Keratinocyte (primary cell): ENCODE data around the gene PCP2. TPM values are rescaled to one million over a fixed set of nuclear protein-coding genes. Genes with fewer than 3 reads are reported as not detected.

Experiments used
- DNase-seq: peaks from one replicate; pipeline ENCODE4 v3.0.0-alpha.2; 2011; ENCODE audit warnings: low read depth, missing footprints, low spot score
- FAIRE-seq: peaks from 2 replicates; lab custom pipeline; 2011; peaks lifted over from hg19 to GRCh38; lab: Jason Lieb, UNC
- H2AFZ ChIP-seq: 2 replicates; pipeline ENCODE4 v1.6.0; 2012; ENCODE audit warnings: low read length, control low read depth, inconsistent platforms; ENCODE audit not compliant: control insufficient read depth
- H3K27ac ChIP-seq: 2 replicates; pipeline ENCODE4 v1.5.1; 2011; ENCODE audit warnings: low read length; ENCODE audit not compliant: control insufficient read depth, insufficient read depth
- H3K27me3 ChIP-seq: 3 replicates; pipeline ENCODE4 v1.6.0; 2011; ENCODE audit warnings: low read length; ENCODE audit not compliant: control insufficient read depth, insufficient read depth; ENCODE audit errors: extremely low read depth
- H3K36me3 ChIP-seq, 2 experiments: 2 replicates in 1 of 2; 3 replicates in 1 of 2; pipeline ENCODE4 v1.5.1; 2011; ENCODE audit warnings: low read length in 2 of 2, mild to moderate bottlenecking in 1 of 2; ENCODE audit not compliant: control insufficient read depth in 2 of 2, insufficient read depth in 2 of 2; ENCODE audit errors: extremely low read depth in 1 of 2
- H3K4me1 ChIP-seq: 3 replicates; pipeline ENCODE4 v1.5.1; 2011; ENCODE audit warnings: low read length; ENCODE audit not compliant: control insufficient read depth, insufficient read depth; ENCODE audit errors: extremely low read depth
- H3K4me2 ChIP-seq: 3 replicates; pipeline ENCODE4 v1.6.0; 2011; ENCODE audit warnings: low read depth, low read length; ENCODE audit not compliant: control insufficient read depth, insufficient read depth; ENCODE audit errors: extremely low read depth
- H3K4me3 ChIP-seq, 3 experiments: fragments of 200-600 bp in 1 of 3; sonication (generic) in 1 of 3; 2 replicates in 2 of 3; 3 replicates in 1 of 3; pipeline ENCODE4 v1.5.1; 2011 to 2016; ENCODE audit warnings: low read length in 3 of 3, mild to moderate bottlenecking in 3 of 3, control low read depth in 2 of 3, inconsistent platforms in 1 of 3, low read depth in 1 of 3, mixed read lengths in 1 of 3, mixed run types in 1 of 3, moderate library complexity in 1 of 3; ENCODE audit not compliant: control insufficient read depth in 2 of 3, insufficient read depth in 2 of 3; ENCODE audit errors: extremely low read depth in 1 of 3
- H3K79me2 ChIP-seq: 2 replicates; pipeline ENCODE4 v1.6.0; 2012; ENCODE audit warnings: low read length; ENCODE audit not compliant: control insufficient read depth, insufficient read depth
- H3K9ac ChIP-seq: 3 replicates; pipeline ENCODE4 v1.6.0; 2011; ENCODE audit warnings: low read length; ENCODE audit not compliant: control insufficient read depth, insufficient read depth; ENCODE audit errors: extremely low read depth
- H3K9me1 ChIP-seq: 3 replicates; pipeline ENCODE4 v1.6.0; 2011; ENCODE audit warnings: low read length; ENCODE audit not compliant: control insufficient read depth, insufficient read depth; ENCODE audit errors: extremely low read depth
- H3K9me3 ChIP-seq: 2 replicates; pipeline ENCODE4 v1.5.1; 2012; ENCODE audit warnings: low read depth, low read length; ENCODE audit not compliant: control insufficient read depth
- H4K20me1 ChIP-seq: 3 replicates; pipeline ENCODE4 v1.6.0; 2011; ENCODE audit warnings: low read length; ENCODE audit not compliant: control insufficient read depth, insufficient read depth; ENCODE audit errors: extremely low read depth
- CTCF ChIP-seq, 3 experiments: IDR thresholded peaks in 1 of 3; conservative IDR thresholded peaks in 1 of 3; optimal IDR thresholded peaks in 1 of 3; 2 replicates in 2 of 3; 3 replicates in 1 of 3; pipeline versions ENCODE3 to v1.5.1; 2011; ENCODE audit warnings: low read length in 3 of 3, mild to moderate bottlenecking in 3 of 3, moderate library complexity in 2 of 3, control low read depth in 1 of 3, inconsistent platforms in 1 of 3; ENCODE audit not compliant: insufficient read depth in 2 of 3; ENCODE audit errors: extremely low read depth in 1 of 3
- EZH2 ChIP-seq: IDR thresholded peaks from one replicate; pipeline ENCODE4 v1.6.1; 2012; ENCODE audit warnings: inconsistent platforms, mild to moderate bottlenecking, low read length, moderate library complexity
- dilution Hi-C: fragments of 300-500 bp; cut with MboI; formaldehyde crosslinking; loops from one replicate; pipeline ENCODE4 v1.7.0; 2020; ENCODE audit warnings: low sequenced_read_pairs; ENCODE audit not compliant: extremely low pct_ligation_motif_present
- polyA plus RNA-seq, 5 experiments: library from polyadenylated mRNA; depleted of rRNA in 3 of 5; stranded (reverse) in 3 of 5; stranded (forward) in 1 of 5; unstranded in 1 of 5; fragments of >200 nt; gene quantifications; 1 replicate in 1 of 5; 2 replicates in 3 of 5; 3 replicates in 1 of 5; pipeline versions ENCODE4 v1.2.1 to v1.2.3, GENCODE V29; 2011 to 2012; ENCODE audit warnings: missing spikeins in 2 of 5, low read depth in 1 of 5, low replicate concordance in 1 of 5

The PCP2 gene
- polyA plus RNA-seq, 1 donor (not counting 4 experiments of a cell fraction or from before 2014, with no cell fraction given) = not detected

- no peaks in the 10 kb centered on the region for H4K20me1 ChIP-seq
- H3K9me3 ChIP-seq = no peaks in the 10 kb centered on the region
- H3K9me1 ChIP-seq = no peaks in the 10 kb centered on the region
- peaks cover 16% of the 10 kb centered on the region for H3K79me2 ChIP-seq
- H2AFZ ChIP-seq = no peak overlapping the region
- H3K9ac ChIP-seq = no peak overlapping the region
- no peak for TF ChIP-seq EZH2
- TF ChIP-seq CTCF (optimal IDR thresholded peaks at IDR 0.05 in 1 of 3, IDR thresholded peaks at IDR 0.05 in 1 of 3, conservative IDR thresholded peaks at IDR 0.05 in 1 of 3; ENCODE audit: extremely low read depth in 1 of 3, insufficient read depth in 2 of 3, low read length in 3 of 3) = no peak
- DNase-seq = no peak
- H3K4me1 ChIP-seq = peaks cover 3% of the 10 kb centered on the region
- H3K27me3 ChIP-seq = no peaks in the 10 kb centered on the region
- dilution Hi-C loops = no loop called here
- H3K4me2 ChIP-seq = no peak overlapping the region
- H3K27ac ChIP-seq = no peak overlapping the region
- no peak overlapping the region for H3K4me3 ChIP-seq
- FAIRE-seq = no peak
- peaks cover 9 to 17% of the 10 kb centered on the region in 2 experiments for H3K36me3 ChIP-seq
Observed at GRCh38 chr19:7641290-7642276, 8.1 kb upstream of the PCP2 start.

DNA sequence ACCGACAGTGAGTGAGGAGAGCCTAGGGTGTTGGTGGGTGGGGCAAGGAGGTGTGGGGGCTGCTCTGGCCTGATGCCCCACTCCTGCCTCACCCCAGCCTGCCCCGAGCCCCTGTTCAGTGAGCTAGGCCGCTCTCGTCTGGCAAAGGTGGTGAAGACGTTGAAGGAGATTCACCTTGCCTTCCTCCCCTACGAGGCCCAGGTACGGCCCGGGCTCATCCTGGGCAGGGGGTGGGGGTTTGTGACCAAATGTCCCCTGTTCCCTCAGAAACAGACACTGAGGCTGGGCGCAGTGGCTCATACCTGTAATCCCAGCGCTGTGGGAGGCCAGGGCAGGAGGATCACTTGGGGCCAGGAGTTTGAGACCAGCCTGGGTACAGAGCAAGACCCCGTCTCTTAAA, 7.3 kb upstream of the PCP2 start:
- Histone ChIP-seq H3K79me2 (peaks cover 16% of the 10 kb centered on the region), H3K9ac (no peak overlapping the region), H3K9me1 (no peaks in the 10 kb centered on the region), H2AFZ (no peak overlapping the region), H4K20me1 (no peaks in the 10 kb centered on the region), H3K4me1 (peaks cover 3% of the 10 kb centered on the region), H3K4me2 (no peak overlapping the region), H3K27ac (no peak overlapping the region), H3K9me3 (no peaks in the 10 kb centered on the region), H3K4me3 (no peak overlapping the region), H3K36me3 (peaks cover 9 to 16% of the 10 kb centered on the region in 2 experiments), H3K27me3 (no peaks in the 10 kb centered on the region)
- no peak for DNase-seq
- TF ChIP-seq CTCF (optimal IDR thresholded peaks at IDR 0.05 in 1 of 3, IDR thresholded peaks at IDR 0.05 in 1 of 3, conservative IDR thresholded peaks at IDR 0.05 in 1 of 3; ENCODE audit: extremely low read depth in 1 of 3, insufficient read depth in 2 of 3, low read length in 3 of 3) (no peak), EZH2 (no peak)
- FAIRE-seq = no peak
- dilution Hi-C loops = no loop called here
